GM06990 (cell line): ENCODE results near the gene VARS1.
"Not testable (repeated sequence)": the region's sequence is repeated elsewhere in the genome, so short reads cannot be mapped to it uniquely, and the experiment has no call there.

Experiments
- DNase-seq: peaks from one replicate; pipeline ENCODE4 v3.0.0-alpha.2; 2011; ENCODE audit not compliant: insufficient read length; ENCODE audit errors: extremely low read depth
- H3K27me3 ChIP-seq: replicated peaks from 2 replicates; pipeline ENCODE4 v1.6.0; 2011; ENCODE audit warnings: low read length; ENCODE audit not compliant: control insufficient read depth, insufficient read depth
- H3K36me3 ChIP-seq: 2 replicates; pipeline ENCODE4 v1.5.1; 2011; ENCODE audit warnings: low read length; ENCODE audit not compliant: control insufficient read depth, insufficient read depth
- H3K4me3 ChIP-seq: replicated peaks from 2 replicates; pipeline ENCODE4 v1.5.1; 2011; ENCODE audit warnings: low read depth, mild to moderate bottlenecking, control low read depth, low read length
- CTCF ChIP-seq: IDR thresholded peaks from 2 replicates; pipeline ENCODE4 v1.5.1; 2011; ENCODE audit warnings: low read length, control low read depth, mild to moderate bottlenecking, inconsistent platforms; ENCODE audit not compliant: insufficient read depth, poor library complexity, severe bottlenecking

Gene VARS1

GRCh38 chr6:31830886-31831335 is 35.4 kb upstream of the VARS1 start:
- no peaks in the 10 kb centered on the region for H3K36me3 ChIP-seq
- no peak for TF ChIP-seq CTCF
- DNase-seq = no peak
- peak overlapping the region; percentile 77 for H3K4me3 ChIP-seq
- no peaks in the 10 kb centered on the region for H3K27me3 ChIP-seq

GRCh38 chr6:31829633-31830283 is 34.2 kb upstream of the VARS1 start:
- DNase-seq = no peak
- peak; percentile 21 for TF ChIP-seq CTCF
- no peaks in the 10 kb centered on the region for H3K36me3 ChIP-seq
- H3K27me3 ChIP-seq = no peaks in the 10 kb centered on the region
- H3K4me3 ChIP-seq = peak overlapping the region; percentile 77

- Histone ChIP-seq H3K4me3 (peak within 1 kb of the TSS; percentile 80), H3K36me3 (no peaks in the 10 kb centered on the region), H3K27me3 (no peaks in the 10 kb centered on the region)
- TF ChIP-seq CTCF = no peak
- peak; percentile 93 for DNase-seq
Measured at GRCh38 chr6:31827286-31828079, 31.9 kb upstream of the VARS1 start, which contains the start of gene HSPA1B. HSPA1B (plus strand) TSS chr6:31827738; CDS start chr6:31827951, 213 bp downstream.

DNA sequence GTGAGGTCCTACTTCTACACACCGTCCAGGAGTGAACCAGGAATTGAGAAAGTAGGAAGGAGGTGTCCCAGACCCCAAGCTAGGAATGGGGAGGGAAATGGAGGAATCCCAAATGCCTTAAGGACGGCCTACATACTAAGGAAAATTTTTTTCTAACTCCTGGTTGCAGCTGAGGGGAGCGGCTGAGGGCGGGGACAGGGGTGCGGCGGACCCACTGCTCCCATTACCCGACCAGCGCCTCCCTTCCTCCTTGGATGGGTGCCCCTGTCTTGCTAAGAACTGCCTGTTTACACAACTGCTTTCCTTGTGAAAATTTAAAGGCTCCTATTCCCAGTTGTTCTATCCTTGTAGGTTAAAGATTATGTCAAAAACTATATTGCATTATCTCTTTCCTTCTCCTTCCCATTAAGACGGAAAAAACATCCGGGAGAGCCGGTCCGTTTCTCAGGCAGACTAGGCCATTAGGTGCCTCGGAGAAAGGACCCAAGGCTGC is 31.3 kb upstream of the VARS1 start:
- Histone ChIP-seq H3K27me3 (no peaks in the 10 kb centered on the region), H3K4me3 (peak overlapping the region; percentile 66), H3K36me3 (no peaks in the 10 kb centered on the region)
- no peak for DNase-seq
- no peak for TF ChIP-seq CTCF

DNA sequence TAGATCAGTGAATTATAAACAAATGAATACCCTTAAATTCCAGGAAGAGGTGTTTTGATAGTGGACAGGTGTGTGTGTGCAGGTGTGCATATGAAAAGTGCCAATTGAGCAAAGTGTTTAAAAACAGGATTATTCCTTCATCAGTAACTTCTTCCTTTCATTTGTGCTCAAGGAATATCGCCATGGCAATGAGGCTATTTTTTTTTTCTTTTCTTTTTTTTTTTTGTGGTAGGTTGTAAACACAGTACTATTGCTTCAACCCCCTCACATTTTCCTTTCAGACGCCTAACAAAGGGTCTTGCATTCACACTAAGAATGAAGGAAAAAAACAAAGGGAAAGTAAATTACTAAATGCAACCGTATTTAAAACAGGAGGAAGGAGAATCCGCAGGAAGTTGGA is 30.0 kb upstream of the VARS1 start:
- DNase-seq = no peak
- H3K36me3 ChIP-seq = no peaks in the 10 kb centered on the region
- no peak for TF ChIP-seq CTCF
- H3K27me3 ChIP-seq = no peaks in the 10 kb centered on the region
- H3K4me3 ChIP-seq = no peak overlapping the region

GRCh38 chr6:31823592-31824196 is 28.1 kb upstream of the VARS1 start:
- not testable (repeated sequence) for DNase-seq, H3K27me3 ChIP-seq, H3K36me3 ChIP-seq, H3K4me3 ChIP-seq
